ENCODE data around the gene RNF13.

The RNF13 gene

DNA sequence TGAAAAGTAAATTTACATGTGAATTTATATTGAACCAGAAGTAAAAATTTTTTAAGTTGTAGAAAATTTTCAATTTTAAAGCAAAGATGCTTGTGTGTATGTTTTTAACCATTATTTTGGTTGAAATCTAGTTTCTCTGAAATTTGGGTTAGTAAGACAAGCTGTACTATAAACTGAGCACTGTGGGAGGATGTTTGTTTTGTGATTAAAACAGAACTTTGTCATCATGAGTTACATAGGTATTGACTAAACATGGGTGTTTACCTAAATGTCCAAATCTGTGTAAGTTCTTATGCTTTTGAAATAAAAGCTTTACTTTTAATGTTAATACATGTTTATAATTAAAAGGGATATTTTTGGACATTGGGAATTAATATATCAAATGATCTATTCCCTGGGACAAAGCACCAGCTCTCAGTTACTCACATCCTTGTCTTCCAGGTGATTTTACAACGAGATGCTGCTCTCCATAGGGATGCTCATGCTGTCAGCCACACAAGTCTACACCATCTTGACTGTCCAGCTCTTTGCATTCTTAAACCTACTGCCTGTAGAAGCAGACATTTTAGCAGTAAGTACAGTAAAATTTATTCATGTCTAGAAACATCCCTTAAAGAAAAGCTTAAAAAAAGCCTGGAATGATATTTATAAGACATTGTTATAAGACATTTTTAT lies 32.7 kb downstream of the RNF13 start:
- ATAC-seq: no peak
- TF ChIP-seq ZFP3 (CRISPR knock-in tag; IDR thresholded peaks at IDR 0.05) (no peak), ARNTL (CRISPR knock-in tag; IDR thresholded peaks at IDR 0.05; ENCODE audit: borderline replicate concordance, low read depth) (no peak)

DNA sequence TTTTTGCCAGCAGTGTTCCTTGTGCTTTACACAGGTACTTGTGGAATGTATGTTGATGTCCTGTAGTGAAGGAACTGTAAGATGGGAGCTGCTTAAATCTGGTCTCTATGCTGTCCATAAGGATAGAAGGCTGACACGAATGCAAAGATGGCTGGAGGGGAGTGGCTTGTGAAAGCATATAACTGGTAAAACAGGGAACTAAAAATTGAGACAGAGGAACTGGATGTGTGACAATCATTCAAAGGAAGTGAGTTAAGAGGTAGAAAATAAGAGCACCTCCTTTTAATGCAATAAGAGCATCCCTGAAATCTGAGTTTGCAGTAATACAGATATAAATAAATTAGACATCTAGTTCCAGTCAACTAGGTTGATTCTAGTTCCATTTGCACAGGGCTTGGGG lies 35.2 kb downstream of the RNF13 start:
- TF ChIP-seq CSDC2 (CRISPR knock-in tag; IDR thresholded peaks at IDR 0.05) (no peak), TOX (CRISPR knock-in tag; IDR thresholded peaks at IDR 0.05; ENCODE audit: borderline replicate concordance) (no peak), ZFP3 (CRISPR knock-in tag; IDR thresholded peaks at IDR 0.05) (no peak), OSR1 (CRISPR knock-in tag; IDR thresholded peaks at IDR 0.05) (no peak), PPARA (CRISPR knock-in tag; IDR thresholded peaks at IDR 0.05; ENCODE audit: borderline replicate concordance) (no peak), BACH2 (CRISPR knock-in tag; IDR thresholded peaks at IDR 0.05; ENCODE audit: borderline replicate concordance) (no peak), TCF4 (CRISPR knock-in tag; IDR thresholded peaks at IDR 0.05; ENCODE audit: borderline replicate concordance) (no peak), ARNTL (CRISPR knock-in tag; IDR thresholded peaks at IDR 0.05; ENCODE audit: borderline replicate concordance, low read depth) (no peak), ZNF70 (CRISPR knock-in tag; IDR thresholded peaks at IDR 0.05) (no peak), ZFP30 (CRISPR knock-in tag; IDR thresholded peaks at IDR 0.05) (no peak), ZNF565 (CRISPR knock-in tag; conservative IDR thresholded peaks at IDR 0.05; ENCODE audit: low read depth) (no peak), SNAI2 (CRISPR knock-in tag; IDR thresholded peaks at IDR 0.05) (no peak), ESRRG (CRISPR knock-in tag; IDR thresholded peaks at IDR 0.05) (no peak)
- TF ChIP-seq, protein P1, sequence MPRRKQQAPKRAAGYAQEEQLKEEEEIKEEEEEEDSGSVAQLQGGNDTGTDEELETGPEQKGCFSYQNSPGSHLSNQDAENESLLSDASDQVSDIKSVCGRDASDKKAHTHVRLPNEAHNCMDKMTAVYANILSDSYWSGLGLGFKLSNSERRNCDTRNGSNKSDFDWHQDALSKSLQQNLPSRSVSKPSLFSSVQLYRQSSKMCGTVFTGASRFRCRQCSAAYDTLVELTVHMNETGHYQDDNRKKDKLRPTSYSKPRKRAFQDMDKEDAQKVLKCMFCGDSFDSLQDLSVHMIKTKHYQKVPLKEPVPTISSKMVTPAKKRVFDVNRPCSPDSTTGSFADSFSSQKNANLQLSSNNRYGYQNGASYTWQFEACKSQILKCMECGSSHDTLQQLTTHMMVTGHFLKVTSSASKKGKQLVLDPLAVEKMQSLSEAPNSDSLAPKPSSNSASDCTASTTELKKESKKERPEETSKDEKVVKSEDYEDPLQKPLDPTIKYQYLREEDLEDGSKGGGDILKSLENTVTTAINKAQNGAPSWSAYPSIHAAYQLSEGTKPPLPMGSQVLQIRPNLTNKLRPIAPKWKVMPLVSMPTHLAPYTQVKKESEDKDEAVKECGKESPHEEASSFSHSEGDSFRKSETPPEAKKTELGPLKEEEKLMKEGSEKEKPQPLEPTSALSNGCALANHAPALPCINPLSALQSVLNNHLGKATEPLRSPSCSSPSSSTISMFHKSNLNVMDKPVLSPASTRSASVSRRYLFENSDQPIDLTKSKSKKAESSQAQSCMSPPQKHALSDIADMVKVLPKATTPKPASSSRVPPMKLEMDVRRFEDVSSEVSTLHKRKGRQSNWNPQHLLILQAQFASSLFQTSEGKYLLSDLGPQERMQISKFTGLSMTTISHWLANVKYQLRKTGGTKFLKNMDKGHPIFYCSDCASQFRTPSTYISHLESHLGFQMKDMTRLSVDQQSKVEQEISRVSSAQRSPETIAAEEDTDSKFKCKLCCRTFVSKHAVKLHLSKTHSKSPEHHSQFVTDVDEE (CRISPR knock-in tag; IDR thresholded peaks at IDR 0.05): no peak
- TF ChIP-seq, protein P2, sequence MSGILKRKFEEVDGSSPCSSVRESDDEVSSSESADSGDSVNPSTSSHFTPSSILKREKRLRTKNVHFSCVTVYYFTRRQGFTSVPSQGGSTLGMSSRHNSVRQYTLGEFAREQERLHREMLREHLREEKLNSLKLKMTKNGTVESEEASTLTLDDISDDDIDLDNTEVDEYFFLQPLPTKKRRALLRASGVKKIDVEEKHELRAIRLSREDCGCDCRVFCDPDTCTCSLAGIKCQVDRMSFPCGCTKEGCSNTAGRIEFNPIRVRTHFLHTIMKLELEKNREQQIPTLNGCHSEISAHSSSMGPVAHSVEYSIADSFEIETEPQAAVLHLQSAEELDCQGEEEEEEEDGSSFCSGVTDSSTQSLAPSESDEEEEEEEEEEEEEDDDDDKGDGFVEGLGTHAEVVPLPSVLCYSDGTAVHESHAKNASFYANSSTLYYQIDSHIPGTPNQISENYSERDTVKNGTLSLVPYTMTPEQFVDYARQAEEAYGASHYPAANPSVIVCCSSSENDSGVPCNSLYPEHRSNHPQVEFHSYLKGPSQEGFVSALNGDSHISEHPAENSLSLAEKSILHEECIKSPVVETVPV (CRISPR knock-in tag; IDR thresholded peaks at IDR 0.05): no peak
- TF ChIP-seq, protein P3, sequence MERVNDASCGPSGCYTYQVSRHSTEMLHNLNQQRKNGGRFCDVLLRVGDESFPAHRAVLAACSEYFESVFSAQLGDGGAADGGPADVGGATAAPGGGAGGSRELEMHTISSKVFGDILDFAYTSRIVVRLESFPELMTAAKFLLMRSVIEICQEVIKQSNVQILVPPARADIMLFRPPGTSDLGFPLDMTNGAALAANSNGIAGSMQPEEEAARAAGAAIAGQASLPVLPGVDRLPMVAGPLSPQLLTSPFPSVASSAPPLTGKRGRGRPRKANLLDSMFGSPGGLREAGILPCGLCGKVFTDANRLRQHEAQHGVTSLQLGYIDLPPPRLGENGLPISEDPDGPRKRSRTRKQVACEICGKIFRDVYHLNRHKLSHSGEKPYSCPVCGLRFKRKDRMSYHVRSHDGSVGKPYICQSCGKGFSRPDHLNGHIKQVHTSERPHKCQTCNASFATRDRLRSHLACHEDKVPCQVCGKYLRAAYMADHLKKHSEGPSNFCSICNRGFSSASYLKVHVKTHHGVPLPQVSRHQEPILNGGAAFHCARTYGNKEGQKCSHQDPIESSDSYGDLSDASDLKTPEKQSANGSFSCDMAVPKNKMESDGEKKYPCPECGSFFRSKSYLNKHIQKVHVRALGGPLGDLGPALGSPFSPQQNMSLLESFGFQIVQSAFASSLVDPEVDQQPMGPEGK (CRISPR knock-in tag; IDR thresholded peaks at IDR 0.05; ENCODE audit: borderline replicate concordance): no peak
- TF ChIP-seq, protein P4, sequence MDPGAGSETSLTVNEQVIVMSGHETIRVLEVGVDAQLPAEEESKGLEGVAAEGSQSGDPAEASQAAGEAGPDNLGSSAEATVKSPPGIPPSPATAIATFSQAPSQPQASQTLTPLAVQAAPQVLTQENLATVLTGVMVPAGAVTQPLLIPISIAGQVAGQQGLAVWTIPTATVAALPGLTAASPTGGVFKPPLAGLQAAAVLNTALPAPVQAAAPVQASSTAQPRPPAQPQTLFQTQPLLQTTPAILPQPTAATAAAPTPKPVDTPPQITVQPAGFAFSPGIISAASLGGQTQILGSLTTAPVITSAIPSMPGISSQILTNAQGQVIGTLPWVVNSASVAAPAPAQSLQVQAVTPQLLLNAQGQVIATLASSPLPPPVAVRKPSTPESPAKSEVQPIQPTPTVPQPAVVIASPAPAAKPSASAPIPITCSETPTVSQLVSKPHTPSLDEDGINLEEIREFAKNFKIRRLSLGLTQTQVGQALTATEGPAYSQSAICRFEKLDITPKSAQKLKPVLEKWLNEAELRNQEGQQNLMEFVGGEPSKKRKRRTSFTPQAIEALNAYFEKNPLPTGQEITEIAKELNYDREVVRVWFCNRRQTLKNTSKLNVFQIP (CRISPR knock-in tag; IDR thresholded peaks at IDR 0.05; ENCODE audit: borderline replicate concordance, low read depth): no peak
- TF ChIP-seq, protein P5, sequence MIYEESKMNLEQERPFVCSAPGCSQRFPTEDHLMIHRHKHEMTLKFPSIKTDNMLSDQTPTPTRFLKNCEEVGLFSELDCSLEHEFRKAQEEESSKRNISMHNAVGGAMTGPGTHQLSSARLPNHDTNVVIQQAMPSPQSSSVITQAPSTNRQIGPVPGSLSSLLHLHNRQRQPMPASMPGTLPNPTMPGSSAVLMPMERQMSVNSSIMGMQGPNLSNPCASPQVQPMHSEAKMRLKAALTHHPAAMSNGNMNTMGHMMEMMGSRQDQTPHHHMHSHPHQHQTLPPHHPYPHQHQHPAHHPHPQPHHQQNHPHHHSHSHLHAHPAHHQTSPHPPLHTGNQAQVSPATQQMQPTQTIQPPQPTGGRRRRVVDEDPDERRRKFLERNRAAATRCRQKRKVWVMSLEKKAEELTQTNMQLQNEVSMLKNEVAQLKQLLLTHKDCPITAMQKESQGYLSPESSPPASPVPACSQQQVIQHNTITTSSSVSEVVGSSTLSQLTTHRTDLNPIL (CRISPR knock-in tag; IDR thresholded peaks at IDR 0.05; ENCODE audit: low read depth): no peak
- no peak for ATAC-seq

DNA sequence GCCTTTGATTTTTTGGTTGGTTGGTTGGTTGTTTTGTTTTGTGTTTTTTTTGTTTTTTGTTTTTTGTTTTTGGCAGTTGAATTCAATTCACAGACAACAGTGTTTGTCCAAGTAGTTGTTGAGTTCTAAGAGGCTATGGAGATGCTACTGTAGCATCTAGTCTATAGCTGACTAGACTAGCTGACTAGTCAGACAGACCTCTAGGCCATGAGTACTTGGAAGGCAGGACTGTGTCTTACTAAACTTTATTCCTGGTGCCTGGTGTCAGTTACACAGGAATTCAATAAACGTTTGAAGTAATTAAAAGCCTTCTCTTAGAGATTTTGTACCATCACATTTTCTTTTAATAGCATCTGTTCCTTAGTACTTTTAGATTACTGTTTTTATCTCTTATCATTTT lies 35.7 kb downstream of the RNF13 start:
- ATAC-seq: no peak
- no peak for TF ChIP-seq SNAI2 (CRISPR knock-in tag; IDR thresholded peaks at IDR 0.05)
- TF ChIP-seq, protein P3 (CRISPR knock-in tag; IDR thresholded peaks at IDR 0.05; ENCODE audit: borderline replicate concordance): no peak

Measured in SK-N-SH treated with all-trans-retinoic acid at 6 μM for 48 hours (cell line).